Measurements from ENCODE around the gene ZFC3H1. TPM values are rescaled to one million over a fixed set of nuclear protein-coding genes. Genes with fewer than 3 reads are reported as not detected.
A peak's percentile ranks its signal among the peaks of the same experiment; 100 is the strongest.

Gene ZFC3H1
- total RNA-seq, 6 donors from 2014 or later, result 35.9 to 225 (median 74.1) TPM

GRCh38 chr12:71626098-71626497, 37.5 kb downstream of the ZFC3H1 start:
- no peak overlapping the region for H3K4me3 ChIP-seq
- ATAC-seq (ENCODE audit: low FRiP score in 2 of 2) (no peak), DNase-seq (no peak)
- H3K36me3 ChIP-seq, result peaks cover 45 to 100% (median 62%) of the 10 kb centered on the region in 4 donors
- 46 to 56% methylated on average over 5 of the region's 5 CpGs for WGBS, 2 donors
- no peak overlapping the region for H3K27ac ChIP-seq
- H3K4me1 ChIP-seq, result no peaks in the 10 kb centered on the region
- no peaks in the 10 kb centered on the region for H3K9me3 ChIP-seq
- TF ChIP-seq EP300 (IDR thresholded peaks at IDR 0.05) (no peak), CTCF (IDR thresholded peaks at IDR 0.05) (no peak), POLR2A (IDR thresholded peaks at IDR 0.05) (no peak), POLR2AphosphoS5 (IDR thresholded peaks at IDR 0.05) (no peak)
- H3K27me3 ChIP-seq, result no peaks in the 10 kb centered on the region

- peaks cover 42 to 100% (median 64%) of the 10 kb centered on the region in 4 donors for H3K36me3 ChIP-seq
- TF ChIP-seq POLR2A (IDR thresholded peaks at IDR 0.05) (no peak), EP300 (IDR thresholded peaks at IDR 0.05) (no peak), POLR2AphosphoS5 (IDR thresholded peaks at IDR 0.05) (no peak), CTCF (IDR thresholded peaks at IDR 0.05) (no peak)
- no peak for ATAC-seq (ENCODE audit: low FRiP score in 2 of 2)
- H3K4me1 ChIP-seq, result no peaks in the 10 kb centered on the region
- WGBS, 2 donors, result 67 to 95% methylated on average over 1 to 2 of the region's 2 CpGs
- no peaks in the 10 kb centered on the region for H3K27me3 ChIP-seq
- H3K27ac ChIP-seq, result no peak overlapping the region
- H3K4me3 ChIP-seq, result no peak overlapping the region
- H3K9me3 ChIP-seq, result no peaks in the 10 kb centered on the region
- DNase-seq, result no peak
These were observed 38.2 kb downstream of the ZFC3H1 start for GRCh38 chr12:71625476-71625875.

GRCh38 chr12:71621938-71622337, 41.7 kb downstream of the ZFC3H1 start:
- no peak overlapping the region for H3K4me3 ChIP-seq
- no peaks in the 10 kb centered on the region for H3K4me1 ChIP-seq
- no peak overlapping the region for H3K27ac ChIP-seq
- H3K9me3 ChIP-seq, result no peaks in the 10 kb centered on the region
- ATAC-seq (ENCODE audit: low FRiP score in 2 of 2) (no peak), DNase-seq (no peak)
- no peaks in the 10 kb centered on the region for H3K27me3 ChIP-seq
- TF ChIP-seq POLR2A (IDR thresholded peaks at IDR 0.05) (no peak), POLR2AphosphoS5 (IDR thresholded peaks at IDR 0.05) (no peak), CTCF (IDR thresholded peaks at IDR 0.05) (no peak), EP300 (IDR thresholded peaks at IDR 0.05) (no peak)
- 100% methylated on average over 1 of the region's 1 CpG for WGBS, 2 donors
- peaks cover 39 to 100% (median 68%) of the 10 kb centered on the region in 4 donors for H3K36me3 ChIP-seq

- no peaks in the 10 kb centered on the region for H3K9me3 ChIP-seq
- peak overlapping the region in 1 of 4 donors; percentile 9 for H3K27ac ChIP-seq
- TF ChIP-seq CTCF (IDR thresholded peaks at IDR 0.05) (no peak), POLR2A (IDR thresholded peaks at IDR 0.05) (no peak), POLR2AphosphoS5 (IDR thresholded peaks at IDR 0.05) (no peak), EP300 (IDR thresholded peaks at IDR 0.05) (no peak)
- 61 to 64% methylated on average over 6 of the region's 6 CpGs for WGBS, 2 donors
- no peak overlapping the region for H3K4me3 ChIP-seq
- peaks cover 27 to 95% (median 53%) of the 10 kb centered on the region in 4 donors for H3K36me3 ChIP-seq
- ATAC-seq (ENCODE audit: low FRiP score in 2 of 2) (no peak), DNase-seq (no peak)
- H3K27me3 ChIP-seq, result no peaks in the 10 kb centered on the region
- H3K4me1 ChIP-seq, result no peaks in the 10 kb centered on the region
These were observed 53.4 kb downstream of the ZFC3H1 start for GRCh38 chr12:71610031-71610795.
